Epithelial cell of alveolus of lung (primary cell): ENCODE results near the gene TAF12. TPM values are rescaled to one million over a fixed set of nuclear protein-coding genes. Genes with fewer than 3 reads are reported as not detected.

ENCODE experiments used
- total RNA-seq: library from RNA; depleted of rRNA; stranded (reverse); fragments of >200 nt; gene quantifications from 2 replicates; pipeline ENCODE4 v1.2.1, GENCODE V29; 2015

Gene TAF12
- total RNA-seq: 22.2 and 29.4 TPM in 2 replicates

GRCh38 chr1:28642847-28643635 lies at the start of gene TAF12:
TSS of gene TAF12 (minus strand) at chr1:28643067. CDS start at chr1:28622081, 20,986 bp downstream.

GRCh38 chr1:28668191-28668955 lies 25.5 kb upstream of the TAF12 start, which contains the start of gene GMEB1:
TSS of gene GMEB1 (plus strand) at chr1:28668784. CDS start at chr1:28683613, 14,829 bp downstream.

GRCh38 chr1:28648474-28649198 lies 5.8 kb upstream of the TAF12 start, which contains the start of gene RNU11:
TSS of gene RNU11 (plus strand) at chr1:28648600.

GRCh38 chr1:28591708-28592320 lies 51.1 kb downstream of the TAF12 start, which contains the start of gene RAB42:
TSS of gene RAB42 (plus strand) at chr1:28592265. CDS start at chr1:28592512, 247 bp downstream.

Other genes with a start within 250 kb of the TAF12 start
- gene RCC1, start 137.0 kb downstream of the TAF12 start, total RNA-seq: 38.3 and 60.4 TPM in 2 replicates
- 16.5 and 24.8 TPM in 2 replicates for gene TRNAU1AP, start 90.0 kb downstream of the TAF12 start, total RNA-seq
- 5.5 and 5.8 TPM in 2 replicates for gene RAB42, start 50.8 kb downstream of the TAF12 start, total RNA-seq
- gene RNU11, start 5.5 kb upstream of the TAF12 start, total RNA-seq: not detected in 2 replicates
- 7.1 and 8.8 TPM in 2 replicates for gene GMEB1, start 25.7 kb upstream of the TAF12 start, total RNA-seq
- gene YTHDF2, start 93.9 kb upstream of the TAF12 start, total RNA-seq: 49.3 and 84.6 TPM in 2 replicates
- 0.16 TPM in 1 of 2 replicates, not detected in the other for gene OPRD1, start 169.1 kb upstream of the TAF12 start, total RNA-seq